HG03175 (cell line): ENCODE measurements around the gene SNAPC5.
"Not testable (repeated sequence)": the region's sequence is repeated elsewhere in the genome, so short reads cannot be mapped to it uniquely, and the experiment has no call there.

Experiments
- ATAC-seq: cut with Tn5 transposase; IDR thresholded peaks from one replicate; pipeline ENCODE4 v1.9.1; 2021; ENCODE audit warnings: mild to moderate bottlenecking, moderate library complexity; ENCODE audit not compliant: unreplicated experiment

The SNAPC5 gene

GRCh38 chr15:66494262-66494661, 3.3 kb downstream of the SNAPC5 start:
- no peak for ATAC-seq

GRCh38 chr15:66491846-66492245, 5.7 kb downstream of the SNAPC5 start:
- no peak for ATAC-seq

- no peak for ATAC-seq
Measured at GRCh38 chr15:66489179-66489791, 8.3 kb downstream of the SNAPC5 start.

GRCh38 chr15:66488525-66488924, 9.0 kb downstream of the SNAPC5 start:
- ATAC-seq, result no peak

- ATAC-seq, result no peak
Measured at GRCh38 chr15:66486887-66487286, 10.7 kb downstream of the SNAPC5 start.

- no peak for ATAC-seq
Measured at GRCh38 chr15:66484539-66485112, 12.9 kb downstream of the SNAPC5 start.

GRCh38 chr15:66483131-66483566, 14.4 kb downstream of the SNAPC5 start:
- no peak for ATAC-seq

GRCh38 chr15:66482539-66482938, 15.0 kb downstream of the SNAPC5 start:
- no peak for ATAC-seq

GRCh38 chr15:66481107-66481856, 16.3 kb downstream of the SNAPC5 start:
- ATAC-seq, result no peak

- no peak for ATAC-seq
Measured at GRCh38 chr15:66480267-66480666, 17.3 kb downstream of the SNAPC5 start.

GRCh38 chr15:66477011-66477410, 20.6 kb downstream of the SNAPC5 start:
- no peak for ATAC-seq

GRCh38 chr15:66476535-66476934, 21.0 kb downstream of the SNAPC5 start:
- no peak for ATAC-seq

- no peak for ATAC-seq
Measured at GRCh38 chr15:66474963-66475362, 22.6 kb downstream of the SNAPC5 start.

- no peak for ATAC-seq
Measured at GRCh38 chr15:66474135-66474534, 23.4 kb downstream of the SNAPC5 start.

- ATAC-seq, result peak; percentile 86
Measured at GRCh38 chr15:66472176-66472999, 25.2 kb downstream of the SNAPC5 start.

GRCh38 chr15:66470825-66471224, 26.7 kb downstream of the SNAPC5 start:
- ATAC-seq, result not testable (repeated sequence)

- not testable (repeated sequence) for ATAC-seq
Measured at GRCh38 chr15:66467162-66468040, 30.2 kb downstream of the SNAPC5 start.

- not testable (repeated sequence) for ATAC-seq
Measured at GRCh38 chr15:66465294-66465693, 32.3 kb downstream of the SNAPC5 start.

GRCh38 chr15:66462627-66463026, 34.9 kb downstream of the SNAPC5 start:
- ATAC-seq, result no peak

- ATAC-seq, result no peak
Measured at GRCh38 chr15:66461917-66462316, 35.6 kb downstream of the SNAPC5 start.
